AG04450 (cell line): Measurements from ENCODE around the gene BABAM1. TPM values are rescaled to one million over a fixed set of nuclear protein-coding genes. Genes with fewer than 3 reads are reported as not detected.

ENCODE experiments used
- CTCF ChIA-PET: fragments of 300-600, 350-600 bp; formaldehyde crosslinking; extraction: SDS; loops from one replicate; lab custom pipeline; 2022; ENCODE audit warnings: antibody characterized with exemption, inconsistent platforms; lab: Charles Lee
- POLR2A ChIA-PET: fragments of 350-600 bp; formaldehyde crosslinking; extraction: SDS; loops from one replicate; lab custom pipeline; 2021; ENCODE audit warnings: antibody characterized with exemption, inconsistent platforms; lab: Yijun Ruan, JAX
- DNase-seq: peaks from one replicate; pipeline ENCODE4 v3.0.0-alpha.2; 2011; ENCODE audit warnings: low read depth, low spot score
- H3K27ac ChIP-seq: one replicate; pipeline ENCODE4 v1.5.1; 2012; ENCODE audit warnings: low read depth, low read length, control low read depth
- H3K27me3 ChIP-seq: one replicate; pipeline ENCODE4 v1.6.0; 2012; ENCODE audit warnings: low read length; ENCODE audit not compliant: control insufficient read depth, insufficient read depth
- H3K4me3 ChIP-seq: 2 replicates; pipeline ENCODE4 v1.5.1; 2011; ENCODE audit warnings: mild to moderate bottlenecking, low read depth, low read length, control low read depth
- H3K9me3 ChIP-seq: 2 replicates; pipeline ENCODE4 v1.5.1; 2012; ENCODE audit warnings: low read length; ENCODE audit not compliant: control insufficient read depth, insufficient read depth
- polyA plus RNA-seq: library from polyadenylated mRNA; depleted of rRNA; stranded (reverse); fragments of >200 nt; gene quantifications from 2 replicates; pipeline ENCODE4 v1.2.3, GENCODE V29; 2011
- TF ChIP-seq, protein P1 (sequence below): IDR thresholded peaks from 2 replicates; pipeline ENCODE4 v1.5.1; 2011; ENCODE audit warnings: low read depth, low read length, control low read depth, inconsistent platforms

The BABAM1 gene
- polyA plus RNA-seq, 1 experiment, result 98.6 TPM

DNA sequence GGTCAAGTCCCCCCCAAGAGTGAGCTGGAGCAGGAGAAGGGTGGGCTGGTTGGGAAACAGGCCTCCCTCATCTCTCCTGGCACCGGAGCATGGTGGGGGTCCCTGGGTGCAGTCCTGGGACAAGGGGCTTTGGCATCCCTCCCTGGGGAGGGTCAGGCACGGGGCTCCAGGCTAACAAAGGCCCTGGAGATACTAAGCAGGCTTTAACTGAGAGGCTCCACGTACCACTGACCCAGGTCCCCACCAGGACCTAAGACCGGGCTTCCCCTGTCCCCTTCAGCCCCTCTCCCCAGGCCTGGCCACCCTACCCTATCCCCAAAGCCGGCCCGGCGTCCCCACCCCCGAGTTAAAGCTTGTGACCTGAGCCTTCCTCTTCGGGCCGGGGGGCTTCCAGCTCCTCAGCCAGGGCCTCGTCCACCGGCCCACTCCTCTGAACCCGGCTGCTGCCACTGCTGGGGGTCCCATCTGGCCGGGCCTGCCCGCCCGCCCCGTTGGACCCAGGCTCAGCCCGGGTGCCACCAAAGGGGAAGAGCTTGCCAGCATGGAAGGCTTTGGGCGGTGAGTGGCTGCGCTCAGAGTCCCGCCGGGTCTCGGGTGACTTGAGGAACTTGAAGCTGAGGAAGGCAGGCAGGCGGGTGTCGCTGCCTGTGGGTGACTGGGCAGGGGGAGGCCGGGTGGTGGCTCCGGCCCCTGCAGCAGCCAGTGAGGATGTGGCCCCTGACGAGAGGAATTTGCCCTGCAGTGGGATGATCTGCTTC, 57.3 kb downstream of the BABAM1 start:
- no peaks in the 10 kb centered on the region for H3K27me3 ChIP-seq
- TF ChIP-seq, protein P1, sequence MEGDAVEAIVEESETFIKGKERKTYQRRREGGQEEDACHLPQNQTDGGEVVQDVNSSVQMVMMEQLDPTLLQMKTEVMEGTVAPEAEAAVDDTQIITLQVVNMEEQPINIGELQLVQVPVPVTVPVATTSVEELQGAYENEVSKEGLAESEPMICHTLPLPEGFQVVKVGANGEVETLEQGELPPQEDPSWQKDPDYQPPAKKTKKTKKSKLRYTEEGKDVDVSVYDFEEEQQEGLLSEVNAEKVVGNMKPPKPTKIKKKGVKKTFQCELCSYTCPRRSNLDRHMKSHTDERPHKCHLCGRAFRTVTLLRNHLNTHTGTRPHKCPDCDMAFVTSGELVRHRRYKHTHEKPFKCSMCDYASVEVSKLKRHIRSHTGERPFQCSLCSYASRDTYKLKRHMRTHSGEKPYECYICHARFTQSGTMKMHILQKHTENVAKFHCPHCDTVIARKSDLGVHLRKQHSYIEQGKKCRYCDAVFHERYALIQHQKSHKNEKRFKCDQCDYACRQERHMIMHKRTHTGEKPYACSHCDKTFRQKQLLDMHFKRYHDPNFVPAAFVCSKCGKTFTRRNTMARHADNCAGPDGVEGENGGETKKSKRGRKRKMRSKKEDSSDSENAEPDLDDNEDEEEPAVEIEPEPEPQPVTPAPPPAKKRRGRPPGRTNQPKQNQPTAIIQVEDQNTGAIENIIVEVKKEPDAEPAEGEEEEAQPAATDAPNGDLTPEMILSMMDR, result no peak
- H3K9me3 ChIP-seq, result no peaks in the 10 kb centered on the region; the same call in 1 of the 2 replicates
- H3K4me3 ChIP-seq, result no peak overlapping the region
- DNase-seq, result no peak
- H3K27ac ChIP-seq, result no peak overlapping the region
- CTCF ChIA-PET, result no interaction called here
- POLR2A ChIA-PET, result interaction anchor here (0.6 to 1.4 kb wide), 3 partner anchors 9 to 19 kb away, joined by 3 to 5 read pairs (median 3); partner anchors contain the start of gene DDA1

DNA sequence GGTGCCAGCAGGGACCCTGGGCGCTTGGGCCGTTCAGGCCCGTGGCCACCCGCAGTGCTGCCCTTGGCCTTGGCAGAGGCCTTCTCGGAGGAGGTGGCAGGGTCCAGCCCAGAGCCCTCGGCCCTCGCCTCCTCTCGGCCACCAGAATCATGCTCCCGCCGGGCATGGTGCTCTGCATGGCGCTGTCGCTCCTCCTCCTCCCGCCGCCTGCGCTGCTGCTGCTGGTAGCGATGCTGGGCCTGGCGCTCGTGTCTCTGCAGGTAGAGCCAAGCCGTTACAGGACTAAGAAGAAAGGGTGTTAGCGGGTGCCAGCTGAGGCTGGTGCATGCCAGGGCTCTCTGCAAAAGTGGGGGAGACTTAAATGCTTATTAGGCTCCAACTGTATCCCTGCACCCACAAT, 57.9 kb downstream of the BABAM1 start:
- peaks cover 3% of the 10 kb centered on the region for H3K27me3 ChIP-seq
- ChIA-PET POLR2A (interaction anchor here (0.6 to 1.4 kb wide), 3 partner anchors 9 to 20 kb away, joined by 3 to 5 read pairs (median 3); partner anchors contain the start of gene DDA1), CTCF (no interaction called here)

DNA sequence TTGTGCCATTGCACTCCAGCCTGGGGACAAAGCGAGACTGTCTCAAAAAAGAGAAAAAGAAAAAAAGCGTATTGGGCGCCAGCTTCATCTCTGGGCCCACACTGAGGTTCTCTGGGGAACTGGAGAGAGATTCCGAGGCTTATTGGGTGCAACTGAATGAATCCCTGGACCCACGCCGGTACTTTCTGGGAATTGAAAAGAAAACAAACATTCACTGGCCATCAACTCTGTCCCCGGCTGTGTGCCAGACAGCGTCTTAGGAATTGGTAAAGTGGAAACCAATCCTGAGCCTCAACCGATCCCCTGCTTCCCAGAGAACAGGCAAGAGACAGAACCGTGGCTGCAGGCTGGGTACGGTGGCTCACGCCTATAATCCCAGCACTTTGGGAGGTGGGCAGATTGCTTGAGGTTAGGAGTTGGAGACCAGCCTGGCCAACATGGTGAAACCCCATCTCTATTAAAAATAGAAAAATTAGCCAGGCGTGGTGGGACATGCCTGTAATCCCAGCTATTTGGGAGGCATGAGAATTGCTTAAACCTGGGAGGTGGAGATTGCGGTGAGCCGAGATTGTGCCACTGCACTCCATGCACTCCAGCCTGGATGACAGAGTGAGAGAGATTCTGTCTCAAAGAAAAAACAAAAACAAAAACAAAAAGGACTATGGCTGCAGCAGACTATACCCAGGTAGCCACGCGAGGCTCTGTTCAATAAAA, 58.8 kb downstream of the BABAM1 start:
- POLR2A ChIA-PET, result no interaction called here
- CTCF ChIA-PET, result no interaction called here
- no peak overlapping the region for H3K4me3 ChIP-seq
- H3K9me3 ChIP-seq, result peaks cover 5% of the 10 kb centered on the region; the same call in 1 of the 2 replicates
- no peak for DNase-seq
- peaks cover 3% of the 10 kb centered on the region for H3K27me3 ChIP-seq
- no peak overlapping the region for H3K27ac ChIP-seq
- TF ChIP-seq, protein P1, result no peak

More for the DNA sequence above, 57.9 kb downstream of the BABAM1 start:
- no peak overlapping the region for H3K27ac ChIP-seq
- H3K4me3 ChIP-seq, result no peak overlapping the region
- DNase-seq, result no peak
- H3K9me3 ChIP-seq, result peaks cover 3% of the 10 kb centered on the region; the same call in 1 of the 2 replicates
- TF ChIP-seq, protein P1, result no peak

DNA sequence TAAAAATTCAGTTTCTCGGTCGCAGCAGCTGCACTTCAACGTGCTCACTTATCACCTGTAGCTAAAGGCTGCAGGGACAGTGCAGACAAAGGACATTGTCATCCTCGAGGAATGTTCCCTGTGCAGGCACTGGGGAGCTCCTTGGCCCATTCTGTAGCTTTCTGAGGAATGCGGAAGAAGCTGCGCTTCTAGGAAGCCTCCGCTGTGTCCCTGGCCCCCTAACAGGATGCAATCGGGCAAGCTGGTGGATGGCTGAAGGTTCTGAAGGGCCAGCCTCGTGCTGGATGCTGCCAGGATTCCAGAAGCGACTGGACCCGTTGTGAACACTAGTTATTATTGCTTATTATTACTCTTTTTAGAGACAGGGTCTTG, 59.3 kb downstream of the BABAM1 start:
- TF ChIP-seq, protein P1, result no peak
- DNase-seq, result no peak
- ChIA-PET CTCF (no interaction called here), POLR2A (interaction anchor here (0.6 kb wide), 1 partner anchor 29 kb away, joined by 6 read pairs; no protein-coding TSS in a partner anchor)
- Histone ChIP-seq H3K27me3 (peaks cover 3% of the 10 kb centered on the region), H3K4me3 (no peak overlapping the region), H3K9me3 (peaks cover 5% of the 10 kb centered on the region; the same call in 1 of the 2 replicates), H3K27ac (no peak overlapping the region)
